Transverse colon (tissue), 4 donors: ENCODE results near the gene MTMR10. TPM values are rescaled to one million over a fixed set of nuclear protein-coding genes. Genes with fewer than 3 reads are reported as not detected.

Source experiments
- DNase-seq: peaks from one replicate; pipeline ENCODE4 v3.0.0-alpha.2; 2019
- H3K27ac ChIP-seq, 4 donors: fragments of 200-600 bp; sonication (generic); 2 replicates each; pipeline ENCODE4 v1.5.1; 2016 to 2018; ENCODE audit warnings: inconsistent platforms in 4 of 4
- H3K27me3 ChIP-seq: fragments of 200-600 bp; sonication (generic); 2 replicates; pipeline ENCODE4 v1.5.1; 2017; ENCODE audit warnings: inconsistent platforms
- H3K36me3 ChIP-seq, 4 donors: fragments of 200-600 bp; sonication (generic); 2 replicates each; pipeline ENCODE4 v1.5.1; 2017 to 2019; ENCODE audit warnings: inconsistent platforms in 4 of 4
- H3K4me1 ChIP-seq, 4 donors: fragments of 200-600 bp; sonication (generic); 2 replicates each; pipeline ENCODE4 v1.5.1; 2017 to 2020; ENCODE audit warnings: inconsistent platforms in 4 of 4
- H3K4me3 ChIP-seq, 4 donors: fragments of 200-600 bp; sonication (generic); 1 replicate in 1 of 4; 2 replicates in 3 of 4; pipeline versions ENCODE4 v1.5.1 to v1.6.1; 2017 to 2019; ENCODE audit warnings: inconsistent platforms in 4 of 4
- H3K9me3 ChIP-seq, 2 donors: fragments of 200-600 bp; sonication (generic); 2 replicates each; pipeline ENCODE4 v1.5.1; 2017 to 2019; ENCODE audit warnings: inconsistent platforms in 2 of 2
- EP300 ChIP-seq: sonication (generic); formaldehyde crosslinking; IDR thresholded peaks from one replicate; pipeline ENCODE4 v1.6.1; 2017; ENCODE audit warnings: antibody characterized with exemption, low read depth
- POLR2A ChIP-seq: fragments of 450-650 bp; IDR thresholded peaks from one replicate; pipeline ENCODE4 v1.6.1; 2016; ENCODE audit warnings: antibody characterized with exemption, mild to moderate bottlenecking, moderate library complexity
- POLR2AphosphoS5 ChIP-seq, 3 donors: sonication (generic); formaldehyde crosslinking; IDR thresholded peaks; one replicate each; pipeline ENCODE4 v1.6.1; 2016; ENCODE audit warnings: antibody characterized with exemption in 3 of 3
- WGBS, 2 donors: methylation state at CpG; one replicate each; pipeline ENCODE4 v1.1.5; 2018; ENCODE audit warnings: low coverage in 1 of 2; 5-methylcytosine and 5-hydroxymethylcytosine counted together
- in situ Hi-C, 4 donors: fragments of 200-750 bp; cut with MboI; loops; one replicate each; pipeline versions ENCODE4 v1.15.0 to v1.15.1; 2017; ENCODE audit warnings: low sequenced_read_pairs in 3 of 4, low pct_ligation_motif_present in 1 of 4, low pct_unique_long_range_greater_than_20kb in 1 of 4
- intact Hi-C: fragments of 100-400 bp; cut with DNase I; formaldehyde crosslinking; loops from one replicate; pipeline ENCODE4 v1.15.1; 2023; ENCODE audit warnings: low total_unique reads
- total RNA-seq, 4 donors: library from RNA; depleted of rRNA; stranded (reverse); fragments of >200 nt; gene quantifications; one replicate each; pipeline ENCODE4 v1.1.0, GENCODE V29; 2016
- TF ChIP-seq, protein P1 (sequence below), 5 experiments: fragments of 200-600 bp in 3 of 5; fragments of 450-650 bp in 2 of 5; sonication (generic) in 3 of 5; IDR thresholded peaks; 1 replicate in 2 of 5; 2 replicates in 3 of 5; pipeline ENCODE4 v1.5.1; 2016 to 2017; ENCODE audit warnings: antibody characterized with exemption in 5 of 5, inconsistent platforms in 3 of 5, mild to moderate bottlenecking in 2 of 5, moderate library complexity in 1 of 5

MTMR10 gene
- 10 to 100 TPM; 11.1 to 40.8 (median 32.7) TPM for total RNA-seq

DNA sequence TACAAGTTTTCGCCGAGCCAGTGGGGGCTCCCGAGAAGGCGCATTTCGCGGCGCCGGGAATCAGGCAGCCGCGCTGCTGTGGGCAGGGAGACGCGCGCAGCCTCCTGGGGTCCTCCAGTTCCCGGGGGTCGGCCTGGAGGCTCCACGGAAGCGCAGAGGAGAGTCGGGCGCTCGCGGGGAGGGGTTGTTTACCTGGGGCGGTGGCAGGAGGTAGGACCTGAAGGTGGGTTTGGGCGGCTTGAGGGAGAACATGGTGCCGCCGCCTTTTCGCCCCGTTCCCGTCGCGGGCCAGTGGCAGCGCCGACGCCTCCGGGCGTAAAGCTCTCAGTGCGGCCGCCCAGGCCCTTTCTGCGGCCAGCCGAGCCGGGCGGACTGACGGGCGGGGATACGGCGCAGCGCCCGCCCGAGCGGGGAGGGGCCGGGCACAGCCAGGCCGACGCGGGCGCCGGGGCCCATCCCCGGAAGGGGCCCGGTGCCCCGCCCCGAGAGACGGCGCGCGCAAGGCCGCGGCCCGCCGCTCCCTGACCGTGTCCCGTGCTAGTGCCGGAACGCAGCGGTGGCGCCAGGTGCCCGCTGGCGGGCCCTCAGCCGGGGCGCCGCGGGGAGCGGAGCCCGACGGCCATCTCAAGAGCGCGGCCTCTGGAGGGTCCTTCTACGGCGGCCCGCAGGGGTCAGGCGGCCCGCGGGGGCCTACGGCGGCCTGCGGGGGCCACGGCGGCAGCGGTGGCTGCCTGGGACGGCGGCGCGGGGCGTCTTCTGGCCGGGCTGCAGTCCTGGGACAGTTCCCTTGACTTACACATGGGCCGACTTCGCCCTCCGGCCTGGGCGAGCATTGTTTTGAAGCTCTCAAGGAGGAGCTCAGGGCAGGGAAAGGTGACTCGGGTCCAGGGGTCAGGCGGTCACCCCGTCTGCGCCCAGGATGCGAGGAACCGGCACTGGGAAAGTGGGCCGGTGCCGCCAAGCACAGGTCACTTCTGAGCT, at the start of gene MTMR10:
Gene MTMR10 (minus strand): TSS at position 374 of the 981 bp plus-strand sequence. CDS start 122 bp downstream, at position 252.
- peaks cover 13 to 33% (median 23%) of the 10 kb centered on the region in 4 donors for H3K4me1 ChIP-seq
- TF ChIP-seq POLR2AphosphoS5 (IDR thresholded peaks at IDR 0.05) (peak; percentile 68 to 96 (median 93)), POLR2A (peak; percentile 94), EP300 (peak; percentile 33)
- TF ChIP-seq, protein P1, sequence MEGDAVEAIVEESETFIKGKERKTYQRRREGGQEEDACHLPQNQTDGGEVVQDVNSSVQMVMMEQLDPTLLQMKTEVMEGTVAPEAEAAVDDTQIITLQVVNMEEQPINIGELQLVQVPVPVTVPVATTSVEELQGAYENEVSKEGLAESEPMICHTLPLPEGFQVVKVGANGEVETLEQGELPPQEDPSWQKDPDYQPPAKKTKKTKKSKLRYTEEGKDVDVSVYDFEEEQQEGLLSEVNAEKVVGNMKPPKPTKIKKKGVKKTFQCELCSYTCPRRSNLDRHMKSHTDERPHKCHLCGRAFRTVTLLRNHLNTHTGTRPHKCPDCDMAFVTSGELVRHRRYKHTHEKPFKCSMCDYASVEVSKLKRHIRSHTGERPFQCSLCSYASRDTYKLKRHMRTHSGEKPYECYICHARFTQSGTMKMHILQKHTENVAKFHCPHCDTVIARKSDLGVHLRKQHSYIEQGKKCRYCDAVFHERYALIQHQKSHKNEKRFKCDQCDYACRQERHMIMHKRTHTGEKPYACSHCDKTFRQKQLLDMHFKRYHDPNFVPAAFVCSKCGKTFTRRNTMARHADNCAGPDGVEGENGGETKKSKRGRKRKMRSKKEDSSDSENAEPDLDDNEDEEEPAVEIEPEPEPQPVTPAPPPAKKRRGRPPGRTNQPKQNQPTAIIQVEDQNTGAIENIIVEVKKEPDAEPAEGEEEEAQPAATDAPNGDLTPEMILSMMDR (IDR thresholded peaks at IDR 0.05), result peak in 1 of 5 experiments; percentile 8
- H3K27me3 ChIP-seq, result no peaks in the 10 kb centered on the region
- H3K36me3 ChIP-seq, result no peaks in the 10 kb centered on the region
- DNase-seq, result peak; percentile 83
- intact Hi-C loops, result no loop called here
- in situ Hi-C loops, result no loop called here
- 0% methylated on average over 37 of the region's 114 CpGs; no CpG with 5 or more reads in 1 of the 2 donors for WGBS, 2 donors
- no peaks in the 10 kb centered on the region for H3K9me3 ChIP-seq
- H3K27ac ChIP-seq, result peak within 1 kb of the TSS; percentile 97 to 99 (median 98)
- peak within 1 kb of the TSS; percentile 81 to 96 (median 90) for H3K4me3 ChIP-seq

DNA sequence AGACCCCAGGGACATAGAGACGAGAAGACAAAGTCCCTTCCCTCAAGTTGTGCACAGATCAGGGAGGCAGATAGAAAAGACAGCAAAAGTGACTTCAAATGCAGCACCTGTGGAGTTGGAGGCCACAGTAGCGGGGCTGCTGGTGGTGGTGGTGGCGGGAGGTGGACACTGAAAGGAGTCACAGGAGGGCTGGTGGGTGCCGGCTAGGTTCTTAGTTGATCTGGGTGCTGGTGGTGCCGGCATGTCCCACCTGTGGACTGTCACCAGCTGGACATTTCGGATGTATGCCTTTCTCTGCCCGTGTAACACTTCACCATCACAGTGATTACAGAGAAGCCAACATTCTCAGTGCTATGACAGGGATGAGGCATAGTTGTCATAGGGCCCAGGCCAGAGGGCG, 49.2 kb upstream of the MTMR10 start:
- no peak overlapping the region for H3K27ac ChIP-seq
- H3K9me3 ChIP-seq, result no peaks in the 10 kb centered on the region
- intact Hi-C loops (no loop called here), in situ Hi-C loops (no loop called here)
- H3K27me3 ChIP-seq, result no peaks in the 10 kb centered on the region
- no peak overlapping the region for H3K4me3 ChIP-seq
- no peaks in the 10 kb centered on the region for H3K4me1 ChIP-seq
- DNase-seq, result no peak
- TF ChIP-seq, protein P1 (IDR thresholded peaks at IDR 0.05), result no peak
- no peak for TF ChIP-seq EP300
- TF ChIP-seq POLR2A, result no peak
- no peak for TF ChIP-seq POLR2AphosphoS5 (IDR thresholded peaks at IDR 0.05)
- 89 to 100% methylated on average over 5 to 8 of the region's 8 CpGs for WGBS, 2 donors
- H3K36me3 ChIP-seq, result no peaks in the 10 kb centered on the region

DNA sequence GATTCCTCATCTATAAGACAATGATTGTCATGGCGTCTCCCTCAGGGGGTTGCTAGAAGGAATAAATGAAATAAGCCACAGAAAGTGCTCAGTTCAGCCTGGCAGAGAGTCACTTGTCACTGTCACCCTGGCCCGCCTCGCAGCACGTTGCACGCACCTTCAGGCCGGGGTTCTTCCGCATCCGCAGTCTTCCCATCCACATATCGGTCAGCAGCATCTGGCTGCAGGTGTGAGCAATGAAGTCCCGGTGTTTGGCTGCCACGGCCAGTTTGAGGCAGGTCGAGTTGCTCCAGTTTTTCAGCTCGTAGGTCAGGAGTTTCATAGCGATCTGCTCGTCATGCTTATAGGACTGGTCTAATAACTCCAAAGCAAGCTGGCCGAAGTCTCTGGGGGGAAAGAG, 48.5 kb upstream of the MTMR10 start:
- in situ Hi-C loops (no loop called here), intact Hi-C loops (no loop called here)
- H3K27me3 ChIP-seq, result no peaks in the 10 kb centered on the region
- H3K9me3 ChIP-seq, result no peaks in the 10 kb centered on the region
- no peaks in the 10 kb centered on the region for H3K36me3 ChIP-seq
- DNase-seq, result no peak
- no peak overlapping the region for H3K27ac ChIP-seq
- no peak for TF ChIP-seq POLR2AphosphoS5 (IDR thresholded peaks at IDR 0.05)
- no peak for TF ChIP-seq POLR2A
- TF ChIP-seq, protein P1 (IDR thresholded peaks at IDR 0.05), result no peak
- TF ChIP-seq EP300, result no peak
- 93% methylated on average over 16 of the region's 16 CpGs; no CpG with 5 or more reads in 1 of the 2 donors for WGBS, 2 donors
- no peak overlapping the region for H3K4me3 ChIP-seq
- no peaks in the 10 kb centered on the region for H3K4me1 ChIP-seq

DNA sequence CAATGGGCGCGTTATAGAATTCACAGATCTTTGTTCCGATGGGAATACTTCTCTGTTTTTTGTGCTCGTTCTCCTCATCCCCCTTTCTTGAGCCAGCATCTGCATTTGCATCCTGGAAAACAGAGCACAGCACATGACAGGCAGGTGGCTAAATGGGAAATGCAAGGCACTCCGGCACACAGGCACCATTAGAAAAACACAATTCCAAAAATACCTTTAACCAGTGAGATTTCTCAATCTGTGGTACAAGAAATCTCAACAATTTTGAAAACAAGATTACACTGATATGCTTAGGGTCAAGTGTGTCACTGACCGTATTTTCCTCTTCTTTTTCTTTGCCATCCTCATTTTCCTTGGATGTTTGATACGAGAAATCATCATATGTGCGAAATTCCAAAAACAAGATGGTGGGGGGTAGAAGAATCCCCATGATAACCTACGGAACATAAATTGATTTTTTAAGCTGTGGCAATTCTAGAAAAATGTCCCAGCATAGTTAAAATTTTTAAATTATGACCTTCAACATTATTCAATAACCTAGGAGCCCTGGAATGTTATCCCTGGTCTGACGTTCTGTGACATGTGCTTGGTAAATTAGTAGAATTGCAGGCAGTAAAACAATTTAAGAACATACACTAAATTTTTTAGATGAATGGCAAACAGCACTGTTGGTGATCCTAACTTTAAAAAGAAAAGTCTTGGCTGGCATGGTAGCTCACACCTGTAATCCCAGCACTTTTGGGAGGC, 46.5 kb upstream of the MTMR10 start:
- TF ChIP-seq, protein P1 (IDR thresholded peaks at IDR 0.05), result no peak
- TF ChIP-seq EP300 (no peak), POLR2A (no peak), POLR2AphosphoS5 (IDR thresholded peaks at IDR 0.05) (no peak)
- in situ Hi-C loops, result no loop called here
- H3K9me3 ChIP-seq, result no peaks in the 10 kb centered on the region
- H3K27me3 ChIP-seq, result no peaks in the 10 kb centered on the region
- no peaks in the 10 kb centered on the region for H3K4me1 ChIP-seq
- 86 to 90% methylated on average over 10 of the region's 10 CpGs for WGBS, 2 donors
- intact Hi-C loops, result no loop called here
- no peaks in the 10 kb centered on the region for H3K36me3 ChIP-seq
- DNase-seq, result no peak
- no peak overlapping the region for H3K4me3 ChIP-seq
- no peak overlapping the region for H3K27ac ChIP-seq
